ENCODE measurements around the gene LRRC42. TPM values are rescaled to one million over a fixed set of nuclear protein-coding genes. Genes with fewer than 3 reads are reported as not detected.

LRRC42 gene
- total RNA-seq, 1 donor from 2014 or later: 45.4 TPM

- TF ChIP-seq CTCF (conservative IDR thresholded peaks at IDR 0.05): no peak
- no peak overlapping the region for H3K27ac Mint-ChIP-seq (ENCODE audit: unreplicated experiment)
- no peak overlapping the region for H3K4me3 Mint-ChIP-seq
- peaks cover 21% of the 10 kb centered on the region for H3K27me3 Mint-ChIP-seq (ENCODE audit: low read depth)
- DNase-seq (ENCODE audit: low read depth, low spot score): no peak
- H3K9me3 Mint-ChIP-seq: no peaks in the 10 kb centered on the region
- H3K36me3 Mint-ChIP-seq (ENCODE audit: low read depth): no peaks in the 10 kb centered on the region
- H3K4me1 Mint-ChIP-seq: no peaks in the 10 kb centered on the region
Observed at GRCh38 chr1:54009406-54009805, 63.3 kb downstream of the LRRC42 start.

- TF ChIP-seq CTCF (conservative IDR thresholded peaks at IDR 0.05): no peak
- Mint-ChIP-seq H3K4me3 (no peak overlapping the region), H3K27ac (ENCODE audit: unreplicated experiment) (no peak overlapping the region), H3K36me3 (ENCODE audit: low read depth) (no peaks in the 10 kb centered on the region), H3K4me1 (no peaks in the 10 kb centered on the region), H3K9me3 (no peaks in the 10 kb centered on the region), H3K27me3 (ENCODE audit: low read depth) (peaks cover 21% of the 10 kb centered on the region)
- no peak for DNase-seq (ENCODE audit: low read depth, low spot score)
Observed at GRCh38 chr1:54010415-54011117, 64.4 kb downstream of the LRRC42 start.

GRCh38 chr1:54011316-54012007 lies 65.3 kb downstream of the LRRC42 start:
- no peak overlapping the region for H3K4me3 Mint-ChIP-seq

GRCh38 chr1:54012008-54012325 lies 65.8 kb downstream of the LRRC42 start:
- Mint-ChIP-seq H3K27ac (ENCODE audit: unreplicated experiment) (no peak overlapping the region), H3K36me3 (ENCODE audit: low read depth) (no peaks in the 10 kb centered on the region), H3K4me1 (no peaks in the 10 kb centered on the region), H3K9me3 (no peaks in the 10 kb centered on the region), H3K27me3 (ENCODE audit: low read depth) (peaks cover 27% of the 10 kb centered on the region), H3K4me3 (no peak overlapping the region)
- no peak for TF ChIP-seq CTCF (conservative IDR thresholded peaks at IDR 0.05)
- DNase-seq (ENCODE audit: low read depth, low spot score): no peak

More at GRCh38 chr1:54011316-54012007, 65.3 kb downstream of the LRRC42 start:
- Mint-ChIP-seq H3K36me3 (ENCODE audit: low read depth) (no peaks in the 10 kb centered on the region), H3K9me3 (no peaks in the 10 kb centered on the region), H3K4me1 (no peaks in the 10 kb centered on the region), H3K27ac (ENCODE audit: unreplicated experiment) (no peak overlapping the region), H3K27me3 (ENCODE audit: low read depth) (peaks cover 23% of the 10 kb centered on the region)
- no peak for TF ChIP-seq CTCF (conservative IDR thresholded peaks at IDR 0.05)
- DNase-seq (ENCODE audit: low read depth, low spot score): no peak

GRCh38 chr1:54012863-54013262 lies 66.7 kb downstream of the LRRC42 start:
- Mint-ChIP-seq H3K27ac (ENCODE audit: unreplicated experiment) (no peak overlapping the region), H3K9me3 (no peaks in the 10 kb centered on the region), H3K4me3 (no peak overlapping the region), H3K4me1 (no peaks in the 10 kb centered on the region), H3K36me3 (ENCODE audit: low read depth) (no peaks in the 10 kb centered on the region), H3K27me3 (ENCODE audit: low read depth) (peaks cover 30% of the 10 kb centered on the region)
- no peak for TF ChIP-seq CTCF (conservative IDR thresholded peaks at IDR 0.05)
- DNase-seq (ENCODE audit: low read depth, low spot score): no peak

Measured in neural crest cell (in vitro differentiated cells).